CD4-positive, alpha-beta T cell treated with Interleukin-17A for 4 hours (primary cell): Measurements from ENCODE around the gene MMP25.
A peak's percentile ranks its signal among the peaks of the same experiment; 100 is the strongest.

Experiments
- DNase-seq: peaks from one replicate; pipeline ENCODE4 v3.0.0-alpha.2; 2020; ENCODE audit warnings: mixed read lengths

Gene MMP25

GRCh38 chr16:3096362-3096761, 50.0 kb downstream of the MMP25 start:
- no peak for DNase-seq

GRCh38 chr16:3097266-3097665, 50.9 kb downstream of the MMP25 start:
- no peak for DNase-seq

- DNase-seq: no peak
Observed at GRCh38 chr16:3098459-3099394, 52.4 kb downstream of the MMP25 start, which contains the start of gene ZSCAN10. ZSCAN10 (minus strand) TSS chr16:3099294; CDS start chr16:3092937, 6,357 bp downstream.

GRCh38 chr16:3099395-3099731, 53.0 kb downstream of the MMP25 start:
- no peak for DNase-seq

- DNase-seq: peak; percentile 98
Observed at GRCh38 chr16:3099732-3100499, 53.6 kb downstream of the MMP25 start.

- peak; percentile 66 for DNase-seq
Observed at GRCh38 chr16:3101018-3101840, 54.9 kb downstream of the MMP25 start.

- DNase-seq: peak; percentile 61
Observed at GRCh38 chr16:3101841-3102470, 55.6 kb downstream of the MMP25 start.

- DNase-seq: peak; percentile 95
Observed at GRCh38 chr16:3106205-3106928, 60.0 kb downstream of the MMP25 start.
